Upper lobe of right lung (tissue), 1 donor: Measurements from ENCODE around the gene NKX3-2. TPM values are rescaled to one million over a fixed set of nuclear protein-coding genes. Genes with fewer than 3 reads are reported as not detected.

Experiments
- ATAC-seq: fragments of 200-7000 bp; cut with Tn5 transposase; one replicate; pipeline ENCODE4 v1.9.1; 2020; ENCODE audit warnings: mild to moderate bottlenecking, moderate library complexity
- DNase-seq: peaks from one replicate; pipeline ENCODE4 v3.0.0-alpha.2; 2020
- H3K27ac ChIP-seq: fragments of 200-600 bp; one replicate; pipeline ENCODE4 v1.8.0; 2022
- H3K27me3 ChIP-seq: fragments of 200-600 bp; one replicate; pipeline ENCODE4 v1.8.0; 2022; ENCODE audit warnings: mild to moderate bottlenecking
- H3K36me3 ChIP-seq: fragments of 200-600 bp; one replicate; pipeline ENCODE4 v1.8.0; 2022
- H3K4me1 ChIP-seq: fragments of 200-600 bp; one replicate; pipeline ENCODE4 v1.8.0; 2022
- H3K4me3 ChIP-seq: fragments of 200-600 bp; one replicate; pipeline ENCODE4 v1.8.0; 2022; ENCODE audit warnings: mild to moderate bottlenecking
- H3K9me3 ChIP-seq: fragments of 200-600 bp; one replicate; pipeline ENCODE4 v1.8.0; 2022
- intact Hi-C: fragments of 100-400 bp; cut with DNase I; formaldehyde crosslinking; loops from one replicate; pipeline ENCODE4 v1.11.0; 2022
- total RNA-seq: library from RNA; stranded (reverse); fragmentation: NEBNext Ultra II Directional; extraction: Animal tissue kit (Norgen Biotek cat#: 25700); gene quantifications from one replicate; pipeline ENCODE4 v1.2.1, GENCODE V29; 2021
- TF ChIP-seq, protein P1 (sequence below): fragments of 200-600 bp; IDR thresholded peaks from one replicate; pipeline ENCODE4 v1.8.0; 2022; ENCODE audit warnings: antibody characterized with exemption
- donor health status: DM: no; HTN: yes; CAD: no; lungs with severe emphysema.

NKX3-2 gene
- total RNA-seq, 1 donor from 2014 or later, result not detected

- DNase-seq, result peak; percentile 83
- Histone ChIP-seq H3K4me1 (peaks cover 42% of the 10 kb centered on the region), H3K27ac (no peak overlapping the region), H3K27me3 (peaks cover 98% of the 10 kb centered on the region), H3K9me3 (no peaks in the 10 kb centered on the region), H3K36me3 (no peaks in the 10 kb centered on the region), H3K4me3 (peak overlapping the region; percentile 55)
- TF ChIP-seq, protein P1, sequence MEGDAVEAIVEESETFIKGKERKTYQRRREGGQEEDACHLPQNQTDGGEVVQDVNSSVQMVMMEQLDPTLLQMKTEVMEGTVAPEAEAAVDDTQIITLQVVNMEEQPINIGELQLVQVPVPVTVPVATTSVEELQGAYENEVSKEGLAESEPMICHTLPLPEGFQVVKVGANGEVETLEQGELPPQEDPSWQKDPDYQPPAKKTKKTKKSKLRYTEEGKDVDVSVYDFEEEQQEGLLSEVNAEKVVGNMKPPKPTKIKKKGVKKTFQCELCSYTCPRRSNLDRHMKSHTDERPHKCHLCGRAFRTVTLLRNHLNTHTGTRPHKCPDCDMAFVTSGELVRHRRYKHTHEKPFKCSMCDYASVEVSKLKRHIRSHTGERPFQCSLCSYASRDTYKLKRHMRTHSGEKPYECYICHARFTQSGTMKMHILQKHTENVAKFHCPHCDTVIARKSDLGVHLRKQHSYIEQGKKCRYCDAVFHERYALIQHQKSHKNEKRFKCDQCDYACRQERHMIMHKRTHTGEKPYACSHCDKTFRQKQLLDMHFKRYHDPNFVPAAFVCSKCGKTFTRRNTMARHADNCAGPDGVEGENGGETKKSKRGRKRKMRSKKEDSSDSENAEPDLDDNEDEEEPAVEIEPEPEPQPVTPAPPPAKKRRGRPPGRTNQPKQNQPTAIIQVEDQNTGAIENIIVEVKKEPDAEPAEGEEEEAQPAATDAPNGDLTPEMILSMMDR, result no peak
- intact Hi-C loops, result no loop called here
- peak; percentile 79 for ATAC-seq
Observed at GRCh38 chr4:13544606-13545393, 492 bp upstream of the NKX3-2 start.

DNA sequence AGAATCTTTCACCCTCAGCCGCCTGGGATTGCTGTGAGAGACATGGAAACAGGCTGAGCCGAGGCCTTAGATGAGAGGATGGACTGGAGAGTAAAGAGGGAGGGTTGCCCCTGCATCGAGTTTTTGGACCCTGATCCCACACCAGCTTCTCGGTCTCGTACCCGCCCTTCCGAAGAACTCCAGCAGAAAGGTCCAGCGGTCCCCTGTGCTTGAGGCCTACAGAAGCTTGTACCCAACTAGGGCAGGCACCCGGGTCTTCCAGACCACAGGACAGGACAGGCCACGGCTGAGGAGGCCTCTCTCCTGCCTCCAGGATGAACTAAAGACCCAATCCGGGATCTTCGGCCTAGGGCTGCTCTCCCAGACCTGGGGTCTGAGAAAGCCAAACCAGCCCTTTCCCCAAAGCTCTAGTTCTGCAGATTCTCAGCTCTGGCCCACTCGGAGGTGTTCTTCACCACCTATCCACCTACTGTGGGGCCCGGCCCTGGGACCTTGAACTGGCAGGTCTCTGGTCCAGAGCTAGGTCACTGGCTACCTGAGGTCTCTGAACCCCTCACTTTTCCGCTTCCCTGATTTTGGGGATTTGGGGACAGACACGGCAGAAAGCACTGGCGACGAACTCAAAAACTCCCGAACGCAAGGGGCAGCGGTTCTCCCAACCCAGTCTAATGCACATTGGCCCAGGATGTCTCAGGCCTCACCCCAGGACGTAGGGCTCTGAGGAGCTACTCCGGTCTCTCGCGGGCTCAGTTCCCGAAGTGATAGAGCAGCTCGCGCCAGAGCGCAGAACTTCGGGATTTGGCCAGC is 1.1 kb downstream of the NKX3-2 start:
- intact Hi-C loops, result no loop called here
- peaks cover 100% of the 10 kb centered on the region for H3K27me3 ChIP-seq
- TF ChIP-seq, protein P1, result no peak

DNA sequence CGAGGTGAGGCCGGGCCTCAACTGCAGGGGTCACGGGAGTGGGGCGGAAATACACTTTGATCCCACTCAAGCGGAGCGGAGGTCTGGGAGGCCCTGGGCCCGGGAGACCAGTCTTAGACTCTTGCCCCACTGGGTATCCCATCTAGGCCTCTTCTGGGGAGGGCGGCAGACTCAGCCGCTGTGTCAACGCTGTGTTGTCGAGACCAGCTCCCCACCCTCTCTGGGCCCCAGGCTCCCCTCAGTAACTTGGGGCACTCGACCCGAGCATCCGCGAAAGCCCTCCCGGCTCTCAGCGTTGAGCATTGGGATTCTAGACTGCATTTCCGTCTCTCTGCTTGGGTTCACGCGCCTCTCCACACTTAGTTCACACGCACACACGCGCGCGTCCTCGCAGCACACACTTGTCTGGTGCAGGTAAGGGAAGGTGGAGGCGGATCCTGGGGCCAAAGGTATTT is 1.7 kb downstream of the NKX3-2 start:
- H3K4me1 ChIP-seq, result peaks cover 32% of the 10 kb centered on the region
- no peaks in the 10 kb centered on the region for H3K9me3 ChIP-seq
- no peak for DNase-seq
- TF ChIP-seq, protein P1, result no peak
- H3K36me3 ChIP-seq, result no peaks in the 10 kb centered on the region
- peaks cover 100% of the 10 kb centered on the region for H3K27me3 ChIP-seq
- ATAC-seq, result no peak
- intact Hi-C loops, result no loop called here
- no peak overlapping the region for H3K4me3 ChIP-seq
- no peak overlapping the region for H3K27ac ChIP-seq

More for the DNA sequence above, 1.1 kb downstream of the NKX3-2 start:
- Histone ChIP-seq H3K4me3 (no peak overlapping the region), H3K27ac (no peak overlapping the region), H3K9me3 (no peaks in the 10 kb centered on the region), H3K4me1 (peaks cover 38% of the 10 kb centered on the region), H3K36me3 (no peaks in the 10 kb centered on the region)
- DNase-seq (no peak), ATAC-seq (no peak)

- Histone ChIP-seq H3K4me1 (peaks cover 30% of the 10 kb centered on the region), H3K27ac (no peak overlapping the region), H3K36me3 (no peaks in the 10 kb centered on the region), H3K9me3 (no peaks in the 10 kb centered on the region), H3K4me3 (peak overlapping the region; percentile 5), H3K27me3 (peaks cover 100% of the 10 kb centered on the region)
- TF ChIP-seq, protein P1, result peak; percentile 29
- DNase-seq, result no peak
- intact Hi-C loops, result no loop called here
- ATAC-seq, result peak; percentile 29
Observed at GRCh38 chr4:13541720-13542576, 2.4 kb downstream of the NKX3-2 start.

DNA sequence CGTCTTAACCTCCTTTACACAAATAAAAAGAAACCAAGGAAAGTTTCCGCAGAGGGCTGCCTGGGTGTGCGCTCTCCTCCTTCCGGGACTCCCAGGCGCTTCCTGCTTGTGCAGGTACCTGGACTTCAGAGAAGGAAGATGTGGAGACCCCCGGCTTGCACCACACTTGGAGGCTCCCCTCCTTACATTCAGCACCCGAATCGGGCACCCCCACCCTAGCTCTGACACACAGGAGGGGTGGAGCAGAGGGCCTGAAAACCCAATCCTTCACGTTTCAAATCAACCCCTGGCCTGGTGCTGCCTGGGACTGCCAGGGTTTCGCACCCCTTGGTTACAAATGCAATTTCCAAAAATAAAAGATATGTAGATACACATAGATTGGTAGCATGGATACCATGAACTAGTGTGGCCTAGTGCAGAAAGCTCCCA is 3.1 kb downstream of the NKX3-2 start:
- intact Hi-C loops, result no loop called here
- ATAC-seq, result no peak

More for the DNA sequence above, 3.1 kb downstream of the NKX3-2 start:
- TF ChIP-seq, protein P1, result no peak
- Histone ChIP-seq H3K27me3 (peaks cover 100% of the 10 kb centered on the region), H3K9me3 (no peaks in the 10 kb centered on the region), H3K36me3 (no peaks in the 10 kb centered on the region), H3K27ac (no peak overlapping the region), H3K4me3 (no peak overlapping the region), H3K4me1 (peaks cover 30% of the 10 kb centered on the region)
- no peak for DNase-seq
